T47D (cell line): ENCODE data around the gene IKZF3.
"Not testable (repeated sequence)": the region's sequence is repeated elsewhere in the genome, so short reads cannot be mapped to it uniquely, and the experiment has no call there.

Experiments
- DNase-seq, 2 experiments: peaks; one replicate each; pipeline versions ENCODE4 v3.0.0 to v3.0.0-alpha.2; 2011 to 2012; ENCODE audit warnings: low read depth in 1 of 2, low spot score in 1 of 2
- JUND ChIP-seq: IDR thresholded peaks from 2 replicates; pipeline ENCODE4 v1.6.1; 2012; ENCODE audit warnings: low read depth
- in situ Hi-C: cut with HindIII; loops from 2 replicates; pipeline ENCODE4 v1.10.0; 2016; ENCODE audit warnings: low sequenced_read_pairs, low pct_unique_long_range_greater_than_20kb

IKZF3 gene

DNA sequence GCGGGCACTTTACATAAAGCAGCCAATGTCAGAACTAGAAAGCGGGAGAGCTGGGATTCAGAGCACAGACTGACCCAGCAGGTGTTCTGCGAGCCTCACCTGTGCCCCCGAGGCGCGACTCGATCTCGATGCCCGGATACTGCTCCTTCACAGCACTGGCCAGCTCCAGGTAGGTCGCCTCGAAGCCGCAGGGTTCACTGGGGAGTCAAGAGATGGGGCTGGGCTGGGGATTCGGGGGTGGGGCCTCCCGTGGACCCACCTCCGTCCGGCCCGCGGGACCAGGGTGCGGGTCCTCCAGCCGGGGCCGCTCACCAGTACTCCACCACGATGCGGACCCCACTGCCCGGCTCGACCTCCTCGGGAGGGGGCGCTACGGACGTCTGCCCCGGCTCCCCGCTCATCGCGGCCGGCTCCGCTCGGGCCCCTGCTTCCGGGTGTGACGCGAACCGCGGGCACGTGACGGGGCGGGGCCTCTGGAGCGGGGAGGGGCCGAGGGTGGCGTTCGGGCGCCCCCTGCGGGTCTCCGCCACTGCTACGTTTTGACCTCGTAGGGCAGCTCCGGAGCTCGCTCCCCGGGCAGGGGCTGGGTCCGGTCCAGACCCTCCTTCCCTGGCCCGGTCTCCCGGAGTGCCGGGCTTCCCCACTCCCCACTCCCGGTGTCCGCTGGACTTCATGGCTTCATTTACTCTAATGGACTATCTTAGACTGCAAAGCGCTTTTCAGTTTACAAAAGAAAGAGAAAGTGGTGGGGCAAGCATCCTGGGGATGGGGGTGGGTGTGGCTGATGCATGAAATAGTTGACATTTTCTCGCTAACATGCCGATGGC lies 133.8 kb downstream of the IKZF3 start, which contains the start of gene MIEN1:
TSS of gene MIEN1 (minus strand) at position 438 of the 827 bp plus-strand sequence. CDS start at position 401, 37 bp downstream.
- peak; percentile 89 to 94 for DNase-seq
- in situ Hi-C loops: no loop called here
- TF ChIP-seq JUND: no peak

DNA sequence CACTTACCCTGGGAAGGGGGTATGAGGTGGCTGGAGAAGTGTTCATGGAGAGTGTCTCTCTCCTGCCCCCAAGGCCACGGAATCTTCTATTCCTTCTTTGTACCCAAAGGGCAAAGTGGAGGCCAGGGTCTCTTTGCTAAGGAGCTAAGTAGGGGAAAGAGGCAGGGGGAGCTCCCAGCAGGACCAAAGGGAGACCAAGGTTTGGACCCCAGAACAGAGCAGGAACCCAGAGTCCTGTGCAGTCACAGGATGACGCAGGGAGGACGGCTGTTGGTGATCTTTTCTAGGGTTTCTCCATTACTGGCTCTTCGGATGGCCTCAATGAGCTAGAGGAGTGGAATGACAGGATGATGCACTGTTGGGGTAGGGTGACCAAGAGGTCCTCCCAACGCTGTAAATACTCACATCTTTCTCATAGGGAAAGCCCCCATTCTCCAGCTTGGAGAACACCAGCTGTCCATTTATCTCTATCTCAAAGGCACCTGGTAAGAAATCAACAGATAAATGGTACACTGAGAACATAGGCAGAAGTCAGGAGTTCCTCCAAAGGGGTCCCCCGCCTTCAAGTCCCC lies 134.7 kb downstream of the IKZF3 start:
- no peak for TF ChIP-seq JUND
- in situ Hi-C loops: no loop called here
- no peak for DNase-seq

DNA sequence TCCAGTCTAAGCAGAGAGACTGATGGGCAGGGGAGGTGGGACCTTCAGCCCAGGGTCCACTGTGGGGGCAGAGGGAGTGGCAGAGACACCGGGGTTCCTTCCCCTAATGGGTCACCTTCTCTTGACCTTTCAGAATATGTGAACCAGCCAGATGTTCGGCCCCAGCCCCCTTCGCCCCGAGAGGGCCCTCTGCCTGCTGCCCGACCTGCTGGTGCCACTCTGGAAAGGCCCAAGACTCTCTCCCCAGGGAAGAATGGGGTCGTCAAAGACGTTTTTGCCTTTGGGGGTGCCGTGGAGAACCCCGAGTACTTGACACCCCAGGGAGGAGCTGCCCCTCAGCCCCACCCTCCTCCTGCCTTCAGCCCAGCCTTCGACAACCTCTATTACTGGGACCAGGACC lies 136.6 kb downstream of the IKZF3 start:
- no peak for DNase-seq
- in situ Hi-C loops: no loop called here
- no peak for TF ChIP-seq JUND

DNA sequence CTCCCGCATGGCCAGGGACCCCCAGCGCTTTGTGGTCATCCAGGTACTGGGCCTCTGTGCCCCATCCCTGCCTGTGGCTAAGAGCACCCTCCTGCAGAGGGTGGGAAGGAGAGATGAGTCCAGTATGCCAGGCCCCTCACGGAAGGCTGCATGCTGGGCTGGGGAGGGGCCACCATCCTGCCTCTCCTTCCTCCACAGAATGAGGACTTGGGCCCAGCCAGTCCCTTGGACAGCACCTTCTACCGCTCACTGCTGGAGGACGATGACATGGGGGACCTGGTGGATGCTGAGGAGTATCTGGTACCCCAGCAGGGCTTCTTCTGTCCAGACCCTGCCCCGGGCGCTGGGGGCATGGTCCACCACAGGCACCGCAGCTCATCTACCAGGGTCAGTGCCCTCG lies 137.5 kb downstream of the IKZF3 start:
- in situ Hi-C loops: no loop called here
- no peak for DNase-seq
- no peak for TF ChIP-seq JUND

DNA sequence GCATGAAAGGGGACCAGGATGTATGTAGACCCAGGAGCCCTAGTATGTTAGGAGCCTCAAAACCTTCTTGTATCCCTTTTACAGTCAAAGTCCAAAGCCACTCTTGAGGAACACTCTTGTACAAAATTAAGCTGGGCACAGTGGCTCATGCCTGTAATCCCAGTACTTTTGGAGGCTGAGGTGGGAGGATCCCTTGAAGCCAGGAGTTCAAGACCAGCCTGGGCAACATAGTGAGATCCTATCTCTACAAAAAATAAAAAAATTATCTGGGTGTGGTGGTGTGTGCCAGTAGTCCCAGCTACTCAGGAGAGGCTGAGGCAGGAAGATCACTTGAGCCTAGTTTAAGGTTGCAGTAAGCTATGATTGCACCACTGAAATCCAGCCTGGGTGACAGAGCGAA lies 138.2 kb downstream of the IKZF3 start:
- in situ Hi-C loops, DNase-seq: not testable (repeated sequence)

DNA sequence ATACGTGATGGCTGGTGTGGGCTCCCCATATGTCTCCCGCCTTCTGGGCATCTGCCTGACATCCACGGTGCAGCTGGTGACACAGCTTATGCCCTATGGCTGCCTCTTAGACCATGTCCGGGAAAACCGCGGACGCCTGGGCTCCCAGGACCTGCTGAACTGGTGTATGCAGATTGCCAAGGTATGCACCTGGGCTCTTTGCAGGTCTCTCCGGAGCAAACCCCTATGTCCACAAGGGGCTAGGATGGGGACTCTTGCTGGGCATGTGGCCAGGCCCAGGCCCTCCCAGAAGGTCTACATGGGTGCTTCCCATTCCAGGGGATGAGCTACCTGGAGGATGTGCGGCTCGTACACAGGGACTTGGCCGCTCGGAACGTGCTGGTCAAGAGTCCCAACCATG lies 139.4 kb downstream of the IKZF3 start:
- in situ Hi-C loops: no loop called here
- DNase-seq: no peak
- no peak for TF ChIP-seq JUND

DNA sequence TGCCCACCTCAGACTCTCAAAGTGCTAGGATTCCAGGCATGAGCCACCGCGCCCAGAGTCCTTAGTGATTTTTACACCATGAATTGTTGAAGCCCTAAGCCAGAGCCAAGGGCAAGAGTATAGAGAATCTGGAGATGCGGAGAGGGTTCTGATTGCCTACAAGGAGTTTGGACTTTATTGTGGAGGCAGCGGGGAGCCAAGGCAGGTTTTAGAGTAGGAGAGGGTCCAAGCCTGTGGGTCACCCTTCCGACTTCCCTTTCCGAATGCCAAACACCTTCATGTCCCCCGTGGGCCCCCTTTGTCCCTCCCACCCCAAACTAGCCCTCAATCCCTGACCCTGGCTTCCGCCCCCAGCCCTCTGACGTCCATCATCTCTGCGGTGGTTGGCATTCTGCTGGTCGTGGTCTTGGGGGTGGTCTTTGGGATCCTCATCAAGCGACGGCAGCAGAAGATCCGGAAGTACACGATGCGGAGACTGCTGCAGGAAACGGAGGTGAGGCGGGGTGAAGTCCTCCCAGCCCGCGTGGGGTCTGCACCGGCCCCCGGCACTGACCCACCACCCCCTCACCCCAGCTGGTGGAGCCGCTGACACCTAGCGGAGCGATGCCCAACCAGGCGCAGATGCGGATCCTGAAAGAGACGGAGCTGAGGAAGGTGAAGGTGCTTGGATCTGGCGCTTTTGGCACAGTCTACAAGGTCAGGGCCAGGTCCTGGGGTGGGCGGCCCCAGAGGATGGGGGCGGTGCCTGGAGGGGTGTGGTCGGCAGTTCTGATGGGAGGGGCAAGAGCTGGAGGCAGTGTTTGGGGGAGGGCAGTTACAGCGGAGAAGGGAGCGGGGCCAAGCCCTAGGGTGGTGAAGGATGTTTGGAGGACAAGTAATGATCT lies 140.9 kb downstream of the IKZF3 start:
- no peak for TF ChIP-seq JUND
- DNase-seq: peak in 1 of 2 experiments; percentile 58
- in situ Hi-C loops: no loop called here

DNA sequence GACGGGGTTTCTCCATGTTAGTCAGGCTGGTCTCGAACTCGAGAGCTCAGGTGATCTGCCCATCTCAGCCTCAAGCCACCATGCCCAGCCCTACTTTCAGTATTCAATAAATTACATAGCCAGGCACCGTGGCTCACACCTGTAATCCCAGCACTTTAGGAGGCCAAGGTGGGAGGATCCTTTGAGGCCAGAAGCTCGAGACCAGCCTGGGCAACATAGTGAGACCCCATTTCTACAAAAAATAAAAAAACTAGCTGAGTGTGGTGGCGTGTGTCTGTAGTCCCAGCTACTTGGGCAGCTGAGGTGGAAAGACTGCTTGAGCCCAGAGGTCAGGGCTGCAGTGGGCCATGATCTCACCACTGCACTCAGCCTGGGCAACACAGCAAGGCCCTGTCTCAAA lies 142.0 kb downstream of the IKZF3 start:
- no peak for TF ChIP-seq JUND
- in situ Hi-C loops: no loop called here
- DNase-seq: no peak

DNA sequence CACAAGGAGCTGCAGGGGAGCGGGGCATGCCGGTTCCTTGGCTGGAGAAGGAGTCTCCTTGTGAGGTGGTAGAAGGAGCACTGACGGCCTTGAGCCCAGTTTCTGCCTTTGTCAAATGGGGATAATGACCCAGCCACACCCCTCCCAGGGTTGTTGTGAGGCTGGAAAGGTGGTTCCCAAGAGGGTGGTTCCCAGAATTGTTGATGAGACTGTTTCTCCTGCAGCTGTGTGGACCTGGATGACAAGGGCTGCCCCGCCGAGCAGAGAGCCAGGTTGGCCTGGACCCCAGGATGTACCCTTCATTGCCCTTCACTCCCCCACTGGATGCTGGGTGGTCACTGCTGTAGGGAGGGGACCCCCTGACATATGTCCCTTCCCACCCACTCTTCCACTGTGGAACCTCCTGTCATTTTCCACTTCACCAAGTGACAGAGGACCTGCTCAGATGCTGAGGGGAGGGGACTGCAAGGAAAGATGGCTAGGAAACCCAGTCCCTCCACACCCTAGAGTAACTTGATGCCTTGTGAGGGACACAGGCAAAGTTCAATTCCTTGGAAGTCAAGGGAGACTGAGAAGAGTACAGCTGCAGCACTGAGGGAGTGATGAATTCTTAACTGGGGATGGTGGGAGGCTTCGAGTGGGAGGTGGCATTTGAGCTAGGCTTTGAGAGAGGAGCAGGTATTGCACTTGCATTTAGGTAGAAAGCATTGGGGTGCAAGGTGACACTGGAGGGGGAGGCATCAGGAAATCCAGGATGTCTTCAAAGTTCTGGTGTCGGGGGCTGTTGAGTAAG lies 144.4 kb downstream of the IKZF3 start:
- DNase-seq: no peak
- in situ Hi-C loops: no loop called here
- TF ChIP-seq JUND: no peak

DNA sequence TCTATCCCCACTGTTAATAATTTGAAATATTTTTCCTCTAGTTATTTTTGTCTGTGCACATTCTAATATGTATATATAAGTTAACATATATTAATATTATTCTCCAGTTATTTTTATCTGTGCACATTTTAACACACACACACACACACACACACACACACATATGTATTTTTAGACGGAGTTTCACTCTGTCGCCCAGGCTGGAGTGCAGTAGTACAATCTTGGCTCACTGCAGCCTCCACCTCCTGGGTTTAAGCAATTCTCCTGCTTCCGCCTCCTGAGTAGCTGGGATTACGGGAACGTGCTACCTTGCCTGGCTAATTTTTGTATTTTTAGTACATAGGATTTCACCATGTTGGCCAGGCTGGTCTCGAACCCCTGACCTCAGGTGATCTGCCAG lies 146.5 kb downstream of the IKZF3 start:
- no peak for DNase-seq
- no peak for TF ChIP-seq JUND
- in situ Hi-C loops: no loop called here

DNA sequence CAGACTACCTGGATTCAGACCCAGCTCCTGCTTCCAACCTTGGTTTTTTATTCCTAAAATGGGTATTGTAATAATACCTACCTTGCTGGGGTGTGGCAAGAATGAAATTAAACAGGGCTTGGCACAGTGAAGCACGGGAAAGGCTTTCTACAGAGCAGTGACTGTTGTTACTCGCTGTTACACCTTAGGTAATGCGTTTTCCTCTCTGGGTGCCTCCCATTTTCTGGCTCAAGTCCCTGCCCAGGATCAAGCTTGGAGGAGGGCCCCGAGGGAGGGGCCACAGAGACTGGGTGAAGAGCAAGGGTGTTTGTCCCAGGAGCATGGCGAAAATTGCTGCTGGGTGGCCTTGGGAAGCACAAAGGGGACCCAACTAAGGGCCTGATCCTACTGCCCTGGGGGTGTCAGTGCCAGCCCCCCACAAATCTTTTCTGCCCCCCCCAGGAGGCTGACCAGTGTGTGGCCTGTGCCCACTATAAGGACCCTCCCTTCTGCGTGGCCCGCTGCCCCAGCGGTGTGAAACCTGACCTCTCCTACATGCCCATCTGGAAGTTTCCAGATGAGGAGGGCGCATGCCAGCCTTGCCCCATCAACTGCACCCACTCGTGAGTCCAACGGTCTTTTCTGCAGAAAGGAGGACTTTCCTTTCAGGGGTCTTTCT lies 147.1 kb downstream of the IKZF3 start:
- no peak for TF ChIP-seq JUND
- in situ Hi-C loops: no loop called here
- peak in 1 of 2 experiments; percentile 48 for DNase-seq
